Measurements from ENCODE around the gene IHH.
A peak's percentile ranks its signal among the peaks of the same experiment; 100 is the strongest.

Gene IHH
- 0 to 0.39 (median 0.12) reads per million in 9 experiments for total RNA-seq

DNA sequence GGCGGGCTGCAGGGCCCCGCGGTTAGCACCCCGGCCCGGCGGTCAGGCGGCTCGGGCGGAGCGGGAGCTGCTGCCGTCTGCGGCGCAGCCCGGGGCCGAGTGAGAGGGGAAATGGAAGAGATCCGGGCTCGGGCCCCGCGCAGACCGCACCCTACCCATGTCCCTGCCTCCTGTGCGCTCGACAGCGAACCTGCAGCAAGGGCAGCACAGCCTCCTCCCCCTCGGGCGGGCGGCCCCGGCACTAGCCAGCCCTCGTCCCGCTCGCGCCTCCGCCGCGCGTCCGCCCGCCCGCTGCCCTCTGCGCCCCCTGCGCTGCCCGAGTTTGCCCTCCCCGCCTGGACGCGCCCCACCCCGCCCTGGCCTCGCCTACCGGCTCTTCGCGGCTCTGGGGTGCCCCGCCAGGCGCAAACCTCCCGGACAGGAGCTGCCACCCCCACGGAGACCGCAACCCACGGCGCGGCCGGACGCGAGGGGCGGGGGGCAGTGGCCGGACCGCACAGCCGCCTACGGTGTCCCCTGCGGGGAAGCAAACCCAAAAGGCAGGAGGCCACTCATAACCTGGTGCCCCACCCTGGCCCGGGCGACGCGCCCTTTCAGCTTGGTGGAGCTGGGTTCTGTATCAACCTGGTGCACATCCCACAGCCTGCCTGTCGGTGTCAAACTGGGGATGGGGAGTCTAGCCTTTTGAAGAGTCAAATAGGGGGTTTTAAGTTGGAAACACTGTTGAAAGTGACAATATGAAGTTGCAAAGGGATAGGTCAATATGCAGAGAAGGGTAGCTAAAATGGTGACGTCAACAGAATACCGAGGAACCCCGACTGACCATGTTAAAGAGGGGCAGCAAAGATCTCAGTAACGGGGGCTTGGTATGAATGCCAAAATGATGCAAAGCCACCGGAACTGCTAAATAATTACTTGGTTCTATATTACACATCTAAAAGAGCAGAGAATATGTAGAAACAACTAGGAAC, at the start of gene IHH:
Gene IHH (minus strand): TSS at position 101 of the 971 bp plus-strand sequence. CDS start 454 bp downstream, outside the sequence.
- no peak within 1 kb of the TSS for H3K27ac Mint-ChIP-seq
- peaks cover 9 to 15% of the 10 kb centered on the region in 2 donors for H3K4me1 Mint-ChIP-seq (ENCODE audit: low read depth in 2 of 2)
- peak within 1 kb of the TSS; percentile 63 to 66 for H3K4me3 Mint-ChIP-seq
- H3K9me3 Mint-ChIP-seq = no peaks in the 10 kb centered on the region
- DNase-seq (no peak), ATAC-seq (replicated peaks) (peak; percentile 33)
- peaks cover 54 to 69% of the 10 kb centered on the region in 2 donors for H3K27me3 Mint-ChIP-seq
- H3K36me3 Mint-ChIP-seq (ENCODE audit: insufficient read depth) = no peaks in the 10 kb centered on the region

DNA sequence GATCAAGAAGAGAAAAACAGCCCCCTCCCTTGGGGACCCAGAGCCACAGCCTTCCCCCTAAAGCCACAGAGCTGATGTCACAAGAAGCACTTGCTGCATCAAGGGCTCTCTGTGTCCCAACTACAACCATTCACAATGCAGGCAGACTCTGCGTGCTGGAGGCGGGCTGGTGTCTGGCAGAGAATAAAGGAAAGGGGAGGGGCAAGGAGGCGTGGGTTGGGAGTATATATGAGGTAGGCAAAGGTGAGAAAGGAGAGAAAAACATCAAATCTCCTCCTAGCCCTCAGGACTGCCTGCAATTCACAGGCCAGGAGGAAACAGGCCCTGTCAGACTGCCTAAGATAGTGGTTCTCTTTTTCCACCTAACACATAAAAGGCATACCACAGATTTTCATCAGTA, 48.8 kb upstream of the IHH start:
- Mint-ChIP-seq H3K4me3 (no peak overlapping the region), H3K9me3 (no peaks in the 10 kb centered on the region), H3K4me1 (ENCODE audit: low read depth in 2 of 2) (peaks cover 12 to 20% of the 10 kb centered on the region in 2 donors), H3K27me3 (no peaks in the 10 kb centered on the region), H3K36me3 (ENCODE audit: insufficient read depth) (no peaks in the 10 kb centered on the region), H3K27ac (peak overlapping the region in 1 of 2 donors; percentile 33)
- ATAC-seq (replicated peaks) (no peak), DNase-seq (no peak)

DNA sequence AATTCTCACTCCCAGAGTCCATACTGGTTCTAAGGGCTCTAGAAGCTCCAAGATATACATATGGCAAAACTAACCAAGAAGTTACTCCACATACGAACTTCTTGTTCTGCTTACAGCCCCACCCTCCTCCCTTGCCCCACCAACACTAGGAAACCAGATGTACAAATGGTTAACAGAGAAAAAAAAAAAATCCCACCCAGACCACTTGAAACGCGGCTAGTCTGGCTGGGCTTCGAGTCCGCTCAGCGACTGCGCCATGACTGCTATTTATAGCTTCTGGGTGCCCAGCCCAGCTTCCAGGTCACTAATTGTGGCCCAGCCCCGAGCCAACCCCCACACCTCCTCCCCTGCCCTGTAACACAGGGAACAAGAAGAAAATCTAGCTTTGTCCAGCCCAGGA, 47.0 kb upstream of the IHH start:
- Mint-ChIP-seq H3K4me1 (ENCODE audit: low read depth in 2 of 2) (peaks cover 16 to 22% of the 10 kb centered on the region in 2 donors), H3K9me3 (no peaks in the 10 kb centered on the region), H3K36me3 (ENCODE audit: insufficient read depth) (no peaks in the 10 kb centered on the region), H3K27ac (peak overlapping the region in 1 of 2 donors; percentile 39), H3K4me3 (no peak overlapping the region), H3K27me3 (no peaks in the 10 kb centered on the region)
- ATAC-seq (replicated peaks) (no peak), DNase-seq (no peak)

DNA sequence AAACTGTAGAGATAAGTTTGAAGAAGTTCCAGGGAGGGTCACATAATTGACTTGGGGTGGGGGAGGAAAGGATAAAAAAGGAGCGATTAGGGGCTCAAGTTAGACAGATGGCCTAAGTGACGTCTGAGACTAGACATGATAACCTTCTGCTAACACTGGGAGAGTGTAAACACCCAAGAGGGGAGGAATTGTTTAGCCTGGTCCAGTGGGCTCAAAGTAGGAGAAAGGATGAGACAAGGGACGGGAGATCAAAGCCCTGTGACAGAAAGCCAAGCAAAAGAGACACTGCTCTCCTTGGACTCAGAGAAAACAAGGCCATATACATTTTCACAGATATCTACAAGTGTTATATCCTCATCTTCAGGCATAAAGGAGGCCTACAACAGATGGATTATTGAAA, 45.5 kb upstream of the IHH start:
- Mint-ChIP-seq H3K27ac (no peak overlapping the region), H3K4me1 (ENCODE audit: low read depth in 2 of 2) (peaks cover 16 to 18% of the 10 kb centered on the region in 2 donors), H3K27me3 (no peaks in the 10 kb centered on the region), H3K4me3 (no peak overlapping the region), H3K36me3 (ENCODE audit: insufficient read depth) (no peaks in the 10 kb centered on the region), H3K9me3 (no peaks in the 10 kb centered on the region)
- DNase-seq = no peak
- no peak for ATAC-seq (replicated peaks)

DNA sequence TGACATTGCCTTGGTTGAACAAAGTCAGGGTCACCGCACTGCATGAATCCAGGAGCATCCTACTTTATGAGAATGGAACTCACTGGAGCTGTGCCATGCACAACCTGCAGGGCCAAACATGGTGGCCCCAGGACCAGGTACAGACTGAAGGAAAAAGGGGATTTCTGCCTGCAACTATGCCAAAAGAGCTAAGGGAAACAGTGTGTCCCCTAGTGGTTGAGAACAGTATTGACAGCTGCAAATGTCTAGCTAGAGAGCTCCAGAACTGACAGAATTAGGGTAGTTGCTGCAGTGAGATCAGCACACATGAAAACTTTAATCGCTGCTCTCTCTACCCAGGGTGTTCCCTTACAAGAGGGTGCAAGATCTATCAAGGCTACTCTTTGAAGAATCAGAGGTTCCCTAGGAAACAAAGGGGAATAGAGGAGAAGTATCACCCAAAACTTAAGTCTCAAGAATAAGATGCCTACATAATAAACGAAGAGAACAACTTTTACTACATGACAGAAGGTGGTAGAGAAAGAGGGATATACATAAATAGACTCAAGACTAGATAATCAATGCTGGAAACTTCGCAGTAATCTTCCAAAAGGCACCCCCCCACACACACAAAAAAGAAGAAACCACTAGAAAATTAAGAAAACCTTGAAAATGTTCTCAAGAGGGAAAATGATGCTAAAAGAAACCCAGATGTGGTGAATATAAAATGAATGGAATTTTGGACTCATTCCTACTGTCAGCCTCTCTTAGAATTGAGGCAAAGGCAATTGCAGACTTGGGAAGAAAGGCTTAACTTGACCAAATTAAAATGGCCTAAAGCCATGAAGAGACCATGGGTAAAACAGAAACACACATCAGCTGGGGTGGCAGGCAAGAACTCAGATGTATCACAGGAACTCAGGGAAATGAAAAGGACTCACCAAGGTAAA, 43.6 kb upstream of the IHH start:
- Mint-ChIP-seq H3K4me1 (ENCODE audit: low read depth in 2 of 2) (peaks cover 14 to 18% of the 10 kb centered on the region in 2 donors), H3K36me3 (ENCODE audit: insufficient read depth) (no peaks in the 10 kb centered on the region), H3K27ac (no peak overlapping the region), H3K9me3 (no peaks in the 10 kb centered on the region), H3K4me3 (no peak overlapping the region), H3K27me3 (no peaks in the 10 kb centered on the region)
- peak; percentile 63 for ATAC-seq (replicated peaks)
- no peak for DNase-seq

DNA sequence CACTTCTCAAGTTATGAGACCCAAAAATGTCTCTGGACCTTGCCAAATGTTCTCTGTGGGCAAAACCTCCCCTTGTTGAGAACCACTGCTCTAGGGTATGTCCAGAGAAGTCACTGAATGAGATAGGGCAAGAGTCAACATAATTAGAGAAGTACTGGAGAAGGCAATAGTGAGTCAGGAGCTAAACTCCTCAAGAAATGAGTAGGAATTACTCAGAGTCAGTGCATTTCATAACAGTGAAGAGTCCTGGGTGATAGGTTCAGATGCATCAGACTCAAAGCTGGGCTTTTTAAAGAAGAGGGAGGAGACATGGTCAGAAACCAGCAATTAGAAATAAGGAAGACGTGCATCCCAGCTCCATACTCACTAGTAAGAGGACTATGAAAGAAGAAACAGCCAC, 38.6 kb upstream of the IHH start:
- H3K27ac Mint-ChIP-seq = no peak overlapping the region
- H3K9me3 Mint-ChIP-seq = no peaks in the 10 kb centered on the region
- no peaks in the 10 kb centered on the region for H3K27me3 Mint-ChIP-seq
- H3K36me3 Mint-ChIP-seq (ENCODE audit: insufficient read depth) = no peaks in the 10 kb centered on the region
- DNase-seq = no peak
- no peak overlapping the region for H3K4me3 Mint-ChIP-seq
- ATAC-seq (replicated peaks) = no peak
- H3K4me1 Mint-ChIP-seq (ENCODE audit: low read depth in 2 of 2) = peaks cover 3 to 4% of the 10 kb centered on the region in 2 donors

DNA sequence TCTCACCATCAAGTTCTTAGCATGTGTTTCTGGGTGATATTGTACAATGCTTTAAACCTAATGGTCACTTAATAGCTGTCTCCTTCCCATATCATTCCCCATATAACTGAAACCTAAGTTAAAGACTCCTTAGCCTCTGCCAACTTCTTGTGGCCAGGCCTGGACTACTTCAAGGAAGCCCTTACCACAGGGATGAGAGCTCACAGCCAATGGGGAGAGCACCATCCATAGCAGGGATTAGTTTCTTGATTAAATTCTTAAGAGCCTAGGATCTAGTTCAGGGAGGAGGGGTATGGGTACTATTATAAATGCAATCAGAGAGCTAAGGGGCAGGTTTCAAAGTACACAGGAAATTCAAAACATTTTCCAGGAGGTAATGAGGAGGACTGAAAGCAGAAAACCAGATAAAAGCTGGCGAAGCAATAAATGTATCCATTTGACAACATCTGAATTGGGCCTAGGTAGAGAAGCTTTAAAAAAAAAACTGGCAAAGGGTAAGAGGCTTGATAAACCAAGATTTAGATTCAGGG, 34.8 kb upstream of the IHH start:
- Mint-ChIP-seq H3K4me3 (no peak overlapping the region), H3K36me3 (ENCODE audit: insufficient read depth) (no peaks in the 10 kb centered on the region), H3K9me3 (no peaks in the 10 kb centered on the region), H3K27ac (no peak overlapping the region), H3K27me3 (no peaks in the 10 kb centered on the region), H3K4me1 (ENCODE audit: low read depth in 2 of 2) (peaks cover 0 to 3% of the 10 kb centered on the region in 2 donors)
- ATAC-seq (replicated peaks) (no peak), DNase-seq (no peak)

DNA sequence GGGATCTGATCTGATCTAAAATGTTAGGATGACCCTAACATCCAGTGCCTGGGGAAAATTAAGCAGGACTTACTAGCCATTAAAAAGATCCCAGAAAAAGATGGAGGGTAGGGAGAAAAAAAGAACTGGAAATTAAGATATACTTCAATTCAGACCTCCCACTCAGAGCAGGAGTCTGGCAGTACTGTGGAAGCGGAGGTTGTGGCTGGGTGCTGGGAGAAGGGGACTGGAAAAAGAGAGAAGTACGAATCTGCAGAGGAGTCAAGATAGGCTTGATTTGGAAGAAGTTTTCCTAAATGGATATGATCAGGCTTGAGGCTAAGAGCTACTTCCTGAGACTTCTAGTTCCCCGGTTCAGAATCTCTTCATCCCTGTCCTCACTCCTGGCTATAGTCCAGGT, 33.5 kb upstream of the IHH start:
- Mint-ChIP-seq H3K4me1 (ENCODE audit: low read depth in 2 of 2) (peaks cover 0 to 3% of the 10 kb centered on the region in 2 donors), H3K4me3 (no peak overlapping the region), H3K9me3 (no peaks in the 10 kb centered on the region), H3K27me3 (no peaks in the 10 kb centered on the region), H3K27ac (no peak overlapping the region), H3K36me3 (ENCODE audit: insufficient read depth) (no peaks in the 10 kb centered on the region)
- ATAC-seq (replicated peaks) = no peak
- DNase-seq = no peak

DNA sequence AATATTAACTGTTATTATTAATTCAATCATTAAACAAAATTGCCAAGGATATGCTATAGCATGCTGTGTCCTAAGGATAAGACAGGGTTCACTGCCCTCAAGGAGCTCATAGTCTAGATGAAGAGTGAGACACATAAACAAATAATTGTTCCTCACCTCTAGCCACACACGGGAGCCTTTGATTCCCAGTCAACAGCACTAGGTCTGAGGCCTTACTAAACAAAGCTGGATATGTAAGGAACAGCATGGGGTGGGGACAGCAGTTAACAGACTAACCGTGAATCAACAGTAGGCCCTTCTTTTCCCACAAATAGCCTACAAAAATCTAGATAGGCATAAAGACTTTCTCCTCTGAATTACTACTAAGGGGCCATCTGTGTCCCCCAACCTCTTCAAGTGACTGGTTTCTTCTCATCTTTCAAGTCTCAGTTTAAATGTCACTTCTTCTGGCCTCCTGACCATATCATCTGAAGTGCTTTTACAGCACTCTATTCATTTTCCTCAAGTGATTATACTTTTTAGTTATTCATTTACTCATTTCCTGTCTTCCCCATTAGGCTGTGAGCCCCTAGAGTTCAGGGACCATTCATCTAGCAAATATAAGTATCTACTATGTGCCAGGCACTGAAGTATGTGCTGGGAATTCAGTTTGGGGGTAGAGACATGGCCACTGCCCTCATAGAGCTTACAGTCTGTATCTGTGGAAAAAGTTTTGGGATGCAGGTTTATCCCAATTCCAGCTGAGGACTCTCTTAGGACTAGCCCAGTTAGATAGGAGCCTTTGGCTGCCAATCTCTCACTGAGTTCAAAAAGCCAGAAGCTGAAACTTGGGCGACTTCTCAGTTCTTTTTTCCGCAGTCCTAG, 29.9 kb upstream of the IHH start:
- peaks cover 2% of the 10 kb centered on the region for H3K36me3 Mint-ChIP-seq (ENCODE audit: insufficient read depth)
- H3K27me3 Mint-ChIP-seq = no peaks in the 10 kb centered on the region
- H3K27ac Mint-ChIP-seq = no peak overlapping the region
- peaks cover under 1 to 14% of the 10 kb centered on the region in 2 donors for H3K4me1 Mint-ChIP-seq (ENCODE audit: low read depth in 2 of 2)
- DNase-seq (no peak), ATAC-seq (replicated peaks) (no peak)
- no peak overlapping the region for H3K4me3 Mint-ChIP-seq
- no peaks in the 10 kb centered on the region for H3K9me3 Mint-ChIP-seq

DNA sequence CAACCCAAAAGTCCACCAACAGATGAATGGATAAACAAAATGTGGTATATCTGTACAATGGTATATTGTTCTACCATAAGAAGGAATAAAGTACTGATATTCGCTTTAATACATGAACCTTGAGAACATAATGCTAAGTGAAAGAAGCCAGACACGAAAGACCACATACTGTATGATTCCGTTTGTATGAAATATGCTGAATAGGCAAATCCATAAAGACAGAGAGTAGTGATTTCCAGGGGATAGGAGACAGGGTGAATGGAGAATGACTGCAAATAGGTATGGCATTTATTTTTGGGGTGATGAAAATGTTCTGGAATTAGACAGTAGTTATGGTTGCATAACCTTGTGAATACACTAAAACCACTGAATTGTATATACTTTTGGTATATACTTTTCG, 28.6 kb upstream of the IHH start:
- Mint-ChIP-seq H3K36me3 (ENCODE audit: insufficient read depth) (peaks cover 2% of the 10 kb centered on the region), H3K4me3 (no peak overlapping the region), H3K27ac (no peak overlapping the region), H3K9me3 (no peaks in the 10 kb centered on the region), H3K27me3 (no peaks in the 10 kb centered on the region), H3K4me1 (ENCODE audit: low read depth in 2 of 2) (peaks cover 10 to 19% of the 10 kb centered on the region in 2 donors)
- DNase-seq (no peak), ATAC-seq (replicated peaks) (no peak)

DNA sequence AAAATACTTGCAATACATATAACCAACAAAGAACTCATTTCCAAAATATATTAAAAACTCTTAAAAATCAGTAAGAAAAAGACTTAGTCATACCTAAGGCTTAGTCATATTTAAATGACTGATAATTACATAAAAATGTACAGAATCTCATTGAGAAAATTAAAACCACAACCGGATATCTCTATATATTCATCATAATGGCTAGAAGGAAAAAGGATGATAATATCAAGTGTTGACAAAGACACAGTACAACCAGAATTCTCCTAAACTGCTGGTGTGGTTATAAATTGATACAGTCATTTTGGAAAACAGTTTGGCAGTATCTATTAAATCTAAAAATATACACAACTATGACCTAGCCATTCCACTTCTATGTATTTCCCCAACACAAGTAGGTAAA, 27.1 kb upstream of the IHH start:
- Mint-ChIP-seq H3K4me1 (ENCODE audit: low read depth in 2 of 2) (peaks cover 10 to 19% of the 10 kb centered on the region in 2 donors), H3K4me3 (no peak overlapping the region), H3K27me3 (no peaks in the 10 kb centered on the region), H3K27ac (no peak overlapping the region), H3K9me3 (no peaks in the 10 kb centered on the region), H3K36me3 (ENCODE audit: insufficient read depth) (peaks cover 2% of the 10 kb centered on the region)
- ATAC-seq (replicated peaks) (no peak), DNase-seq (no peak)

DNA sequence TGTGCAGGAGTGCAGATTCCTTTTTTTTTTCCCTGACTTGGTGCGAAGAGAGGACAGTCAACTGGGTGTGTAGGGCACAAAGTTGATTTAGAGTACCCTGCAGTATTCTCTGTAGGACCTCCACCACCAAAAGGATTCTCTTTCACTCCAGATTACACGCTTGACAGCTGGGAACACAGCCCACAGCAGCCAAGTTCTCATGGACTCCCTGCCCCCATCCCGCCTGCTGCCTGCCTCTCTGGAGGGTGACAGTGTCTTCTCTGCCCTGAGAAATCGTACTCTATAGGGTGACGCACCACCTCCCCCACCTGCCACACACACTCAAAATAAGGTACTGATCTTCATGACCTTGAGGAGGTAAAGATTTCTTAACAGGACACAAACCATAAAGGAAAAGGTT, 26.6 kb upstream of the IHH start:
- H3K9me3 Mint-ChIP-seq = no peaks in the 10 kb centered on the region
- peaks cover 10 to 19% of the 10 kb centered on the region in 2 donors for H3K4me1 Mint-ChIP-seq (ENCODE audit: low read depth in 2 of 2)
- no peaks in the 10 kb centered on the region for H3K27me3 Mint-ChIP-seq
- peak overlapping the region in 1 of 2 donors; percentile 8 for H3K27ac Mint-ChIP-seq
- DNase-seq = no peak
- peaks cover 2% of the 10 kb centered on the region for H3K36me3 Mint-ChIP-seq (ENCODE audit: insufficient read depth)
- no peak for ATAC-seq (replicated peaks)
- H3K4me3 Mint-ChIP-seq = no peak overlapping the region
